ENCODE measurements around the gene E2F3. TPM values are rescaled to one million over a fixed set of nuclear protein-coding genes. Genes with fewer than 3 reads are reported as not detected.

Gene E2F3
- total and polyA plus RNA-seq, 2 donors (not counting 3 experiments of a cell fraction or from before 2014, with no cell fraction given): 8.6 to 22.0 TPM

- H3K4me2 ChIP-seq (ENCODE audit: insufficient read depth, low read length): no peak overlapping the region
- no peak overlapping the region for H3K9ac ChIP-seq (replicated peaks; ENCODE audit: extremely low read depth, insufficient read depth, low read length)
- H3K27me3 ChIP-seq (ENCODE audit: control insufficient read depth in 2 of 2, insufficient read depth in 2 of 2, low read length in 2 of 2): no peaks in the 10 kb centered on the region
- no peaks in the 10 kb centered on the region for H4K20me1 ChIP-seq (replicated peaks; ENCODE audit: control insufficient read depth, extremely low read depth, insufficient read depth, low read length)
- H3K9me1 ChIP-seq (replicated peaks; ENCODE audit: control insufficient read depth, extremely low read depth, insufficient read depth, low read length): no peaks in the 10 kb centered on the region
- ChIA-PET CTCF (interaction anchor here (1.3 kb wide), 1 partner anchor 134 kb away, joined by 4 read pairs; no protein-coding TSS in a partner anchor), POLR2A (interaction anchor here (0.7 kb wide), 1 partner anchor 1545 kb away, joined by 3 read pairs; no protein-coding TSS in a partner anchor)
- no peak overlapping the region for H2AFZ ChIP-seq (ENCODE audit: low read depth, low read length)
- peaks cover 50% of the 10 kb centered on the region for H3K79me2 ChIP-seq (ENCODE audit: control insufficient read depth, insufficient read depth, low read length)
- dilution Hi-C loops (cut with MboI; ENCODE audit: extremely low pct_ligation_motif_present, low sequenced_read_pairs): no loop called here
- TF ChIP-seq FOS (IDR thresholded peaks at IDR 0.05; ENCODE audit: borderline replicate concordance, insufficient read depth, low read length) (no peak), POLR2AphosphoS5 (IDR thresholded peaks at IDR 0.05; ENCODE audit: insufficient read depth, low read depth, low read length) (no peak), MYC (IDR thresholded peaks at IDR 0.05; ENCODE audit: low read depth, low read length) (no peak), GATA2 (IDR thresholded peaks at IDR 0.05; ENCODE audit: insufficient read depth, insufficient read length, low read depth, low read length) (no peak), EZH2 (IDR thresholded peaks at IDR 0.05; ENCODE audit: borderline replicate concordance, low read depth, low read length, severe bottlenecking) (no peak), CTCF (IDR thresholded peaks at IDR 0.05; ENCODE audit: extremely low read depth in 1 of 2, insufficient read depth in 1 of 2, low read depth in 1 of 2, low read length in 2 of 2) (no peak), JUN (IDR thresholded peaks at IDR 0.05; ENCODE audit: borderline replicate concordance, insufficient read depth, insufficient read length, low read depth) (no peak)
- no peak overlapping the region for H3K27ac ChIP-seq (ENCODE audit: insufficient read depth, low read depth, low read length)
- FAIRE-seq (no peak), DNase-seq (ENCODE audit: low read depth, low spot score) (no peak)
- BruUV-seq (replicated peaks): no TSS peak
- intact Hi-C loops (cut with micrococcal nuclease): no loop called here
- no peaks in the 10 kb centered on the region for H3K36me3 ChIP-seq (ENCODE audit: control insufficient read depth in 2 of 2, extremely low read depth in 1 of 2, insufficient read depth in 2 of 2, low read length in 2 of 2)
- H3K4me1 ChIP-seq (ENCODE audit: control insufficient read depth, extremely low read depth, insufficient read depth, low read length): peaks cover 17% of the 10 kb centered on the region
- no peaks in the 10 kb centered on the region for H3K9me3 ChIP-seq (replicated peaks; ENCODE audit: control insufficient read depth, insufficient read depth, low read length)
- no peak overlapping the region for H3K4me3 ChIP-seq (replicated peaks in 1 of 3; ENCODE audit: insufficient read depth in 1 of 3, low read depth in 1 of 3, low read length in 3 of 3)
These were observed 136.5 kb downstream of the E2F3 start for GRCh38 chr6:20538131-20538662.
